ENCODE measurements around the gene SMIM44. TPM values are rescaled to one million over a fixed set of nuclear protein-coding genes. Genes with fewer than 3 reads are reported as not detected.

Gene SMIM44
- total RNA-seq, 1 donor from 2014 or later: not detected

- no peak overlapping the region for H3K4me3 ChIP-seq (ENCODE audit: low read length in 3 of 3)
- H3K36me3 ChIP-seq (ENCODE audit: control insufficient read depth in 3 of 3, insufficient read depth in 3 of 3, low read length in 3 of 3): peaks cover 23 to 40% (median 26%) of the 10 kb centered on the region in 3 donors
- peak overlapping the region in 1 of 3 donors; percentile 70 for H3K9ac ChIP-seq (ENCODE audit: low read depth in 1 of 3, low read length in 3 of 3)
- H3K27me3 ChIP-seq (ENCODE audit: control insufficient read depth in 3 of 3, insufficient read depth in 3 of 3, low read length in 3 of 3): no peaks in the 10 kb centered on the region
- H3K27ac ChIP-seq (ENCODE audit: low read depth, low read length): peak overlapping the region; percentile 40
- H3K9me3 ChIP-seq (ENCODE audit: control insufficient read depth in 3 of 3, low read length in 3 of 3): no peaks in the 10 kb centered on the region
- peaks cover 35 to 50% (median 48%) of the 10 kb centered on the region in 3 donors for H3K4me1 ChIP-seq (ENCODE audit: control insufficient read depth in 3 of 3, insufficient read depth in 3 of 3, low read length in 3 of 3)
Measured at GRCh38 chr19:3442487-3443071, 40.7 kb downstream of the SMIM44 start.

GRCh38 chr19:3441986-3442329 lies 41.3 kb downstream of the SMIM44 start:
- peak overlapping the region; percentile 40 for H3K27ac ChIP-seq (ENCODE audit: low read depth, low read length)
- no peak overlapping the region for H3K4me3 ChIP-seq (ENCODE audit: low read length in 3 of 3)
- H3K9ac ChIP-seq (ENCODE audit: low read depth in 1 of 3, low read length in 3 of 3): peak overlapping the region in 2 of 3 donors; percentile 38 to 70
- peaks cover 23 to 40% (median 26%) of the 10 kb centered on the region in 3 donors for H3K36me3 ChIP-seq (ENCODE audit: control insufficient read depth in 3 of 3, insufficient read depth in 3 of 3, low read length in 3 of 3)
- no peaks in the 10 kb centered on the region for H3K27me3 ChIP-seq (ENCODE audit: control insufficient read depth in 3 of 3, insufficient read depth in 3 of 3, low read length in 3 of 3)
- H3K4me1 ChIP-seq (ENCODE audit: control insufficient read depth in 3 of 3, insufficient read depth in 3 of 3, low read length in 3 of 3): peaks cover 35 to 50% (median 48%) of the 10 kb centered on the region in 3 donors
- H3K9me3 ChIP-seq (ENCODE audit: control insufficient read depth in 3 of 3, low read length in 3 of 3): no peaks in the 10 kb centered on the region

DNA sequence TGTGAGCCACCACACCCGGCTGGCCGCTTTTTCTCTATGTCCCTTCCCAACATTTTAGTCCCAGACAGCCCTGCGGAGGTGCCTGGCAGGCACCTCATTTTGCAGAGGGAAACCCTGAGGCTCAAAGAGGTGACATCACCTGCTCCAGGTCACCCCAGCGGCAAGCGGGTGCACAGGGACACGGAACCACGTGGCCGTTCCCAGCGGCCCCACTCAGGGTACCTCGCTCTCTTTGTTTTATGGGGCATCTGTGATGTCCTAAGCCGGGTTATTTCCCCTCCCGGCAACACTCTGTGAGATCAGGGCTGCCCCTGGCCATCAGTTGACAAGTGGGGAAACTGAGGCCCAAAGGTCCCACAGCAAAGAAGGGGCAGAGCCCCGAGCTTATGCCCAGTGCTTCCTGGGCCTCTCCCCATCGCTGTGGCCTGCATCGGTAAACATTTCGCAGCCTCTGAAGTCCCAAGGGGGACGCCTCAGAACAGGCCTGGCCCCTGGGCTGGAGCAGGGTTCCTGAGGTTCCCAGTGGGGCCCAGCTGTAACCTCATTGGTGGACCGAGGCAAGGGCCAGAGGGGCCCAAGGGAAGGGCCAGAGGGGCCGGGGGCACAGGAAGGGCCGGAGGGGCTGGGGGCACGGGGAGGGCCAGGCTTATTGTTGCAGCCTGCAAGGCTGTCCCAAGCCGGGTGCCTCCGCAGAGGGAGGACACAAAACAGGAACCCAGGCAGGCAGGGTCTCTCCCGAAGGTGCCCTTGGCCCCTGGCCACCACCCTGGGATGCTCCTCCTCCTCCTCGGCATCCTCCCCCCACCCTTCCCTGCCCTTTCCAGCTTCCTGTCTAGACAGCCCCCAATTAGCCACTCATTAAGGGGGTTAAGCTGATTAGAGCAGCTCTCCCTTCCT lies 41.9 kb downstream of the SMIM44 start:
- peak overlapping the region in 2 of 3 donors; percentile 38 to 70 for H3K9ac ChIP-seq (ENCODE audit: low read depth in 1 of 3, low read length in 3 of 3)
- H3K27me3 ChIP-seq (ENCODE audit: control insufficient read depth in 3 of 3, insufficient read depth in 3 of 3, low read length in 3 of 3): no peaks in the 10 kb centered on the region
- peaks cover 35 to 50% (median 48%) of the 10 kb centered on the region in 3 donors for H3K4me1 ChIP-seq (ENCODE audit: control insufficient read depth in 3 of 3, insufficient read depth in 3 of 3, low read length in 3 of 3)
- H3K36me3 ChIP-seq (ENCODE audit: control insufficient read depth in 3 of 3, insufficient read depth in 3 of 3, low read length in 3 of 3): peaks cover 25 to 40% (median 29%) of the 10 kb centered on the region in 3 donors
- H3K9me3 ChIP-seq (ENCODE audit: control insufficient read depth in 3 of 3, low read length in 3 of 3): no peaks in the 10 kb centered on the region
- H3K4me3 ChIP-seq (ENCODE audit: low read length in 3 of 3): no peak overlapping the region
- H3K27ac ChIP-seq (ENCODE audit: low read depth, low read length): peak overlapping the region; percentile 40

GRCh38 chr19:3440082-3440481 lies 43.2 kb downstream of the SMIM44 start:
- peak overlapping the region in 1 of 3 donors; percentile 16 for H3K9ac ChIP-seq (ENCODE audit: low read depth in 1 of 3, low read length in 3 of 3)
- peaks cover 34 to 48% (median 47%) of the 10 kb centered on the region in 3 donors for H3K4me1 ChIP-seq (ENCODE audit: control insufficient read depth in 3 of 3, insufficient read depth in 3 of 3, low read length in 3 of 3)
- H3K4me3 ChIP-seq (ENCODE audit: low read length in 3 of 3): no peak overlapping the region
- no peak overlapping the region for H3K27ac ChIP-seq (ENCODE audit: low read depth, low read length)
- H3K27me3 ChIP-seq (ENCODE audit: control insufficient read depth in 3 of 3, insufficient read depth in 3 of 3, low read length in 3 of 3): no peaks in the 10 kb centered on the region
- H3K36me3 ChIP-seq (ENCODE audit: control insufficient read depth in 3 of 3, insufficient read depth in 3 of 3, low read length in 3 of 3): peaks cover 19 to 31% (median 20%) of the 10 kb centered on the region in 3 donors
- H3K9me3 ChIP-seq (ENCODE audit: control insufficient read depth in 3 of 3, low read length in 3 of 3): no peaks in the 10 kb centered on the region

- Histone ChIP-seq H3K9ac (ENCODE audit: low read depth in 1 of 3, low read length in 3 of 3) (peak overlapping the region; percentile 39 to 83 (median 74)), H3K36me3 (ENCODE audit: control insufficient read depth in 3 of 3, insufficient read depth in 3 of 3, low read length in 3 of 3) (peaks cover 30 to 39% (median 33%) of the 10 kb centered on the region in 3 donors), H3K9me3 (ENCODE audit: control insufficient read depth in 3 of 3, low read length in 3 of 3) (no peaks in the 10 kb centered on the region)
Measured at GRCh38 chr19:3434630-3435553, 48.3 kb downstream of the SMIM44 start.

DNA sequence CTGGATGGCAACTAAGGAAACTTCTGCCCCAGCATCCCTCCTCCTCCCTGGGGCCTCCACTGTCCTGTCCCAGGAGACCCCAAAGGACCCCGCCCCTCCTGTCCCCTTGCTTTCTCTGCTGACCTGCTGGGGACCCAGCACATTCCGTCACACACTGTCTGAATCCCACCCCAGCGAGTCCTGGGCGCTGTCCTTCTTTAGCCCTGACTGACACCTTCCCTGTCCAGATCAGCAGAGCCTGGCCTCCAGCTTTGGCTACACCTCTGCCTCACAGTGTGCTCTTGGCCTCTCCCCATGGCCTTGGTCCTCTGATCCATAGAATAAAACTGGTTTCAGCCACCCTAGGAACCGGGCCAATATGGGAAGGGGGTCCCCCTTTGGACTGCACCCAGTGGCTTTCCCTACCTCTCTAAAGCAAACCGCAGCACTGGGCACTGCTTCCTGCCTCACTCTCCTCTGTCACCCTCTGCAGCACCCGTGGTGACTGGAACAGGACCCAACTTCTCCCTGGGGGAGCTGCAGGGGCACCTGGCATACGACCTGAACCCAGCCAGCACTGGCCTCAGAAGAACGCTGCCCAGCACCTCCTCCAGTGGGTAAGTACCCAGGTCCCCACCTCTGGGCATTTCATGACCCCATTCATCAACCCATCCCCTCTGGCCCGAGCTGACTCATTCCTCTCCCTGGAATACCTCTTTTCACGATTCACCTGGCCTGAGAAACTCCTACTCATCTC lies 49.3 kb downstream of the SMIM44 start:
- Histone ChIP-seq H3K36me3 (ENCODE audit: control insufficient read depth in 3 of 3, insufficient read depth in 3 of 3, low read length in 3 of 3) (peaks cover 28 to 37% (median 33%) of the 10 kb centered on the region in 3 donors), H3K27me3 (ENCODE audit: control insufficient read depth in 3 of 3, insufficient read depth in 3 of 3, low read length in 3 of 3) (no peaks in the 10 kb centered on the region), H3K4me3 (ENCODE audit: low read length in 3 of 3) (peak overlapping the region in 1 of 3 donors; percentile 75), H3K9ac (ENCODE audit: low read depth in 1 of 3, low read length in 3 of 3) (peak overlapping the region; percentile 39 to 83 (median 74)), H3K4me1 (ENCODE audit: control insufficient read depth in 3 of 3, insufficient read depth in 3 of 3, low read length in 3 of 3) (peaks cover 35 to 52% (median 40%) of the 10 kb centered on the region in 3 donors), H3K27ac (ENCODE audit: low read depth, low read length) (peak overlapping the region; percentile 85), H3K9me3 (ENCODE audit: control insufficient read depth in 3 of 3, low read length in 3 of 3) (no peaks in the 10 kb centered on the region)

More at GRCh38 chr19:3434630-3435553, 48.3 kb downstream of the SMIM44 start:
- H3K27ac ChIP-seq (ENCODE audit: low read depth, low read length): peak overlapping the region; percentile 85
- H3K4me1 ChIP-seq (ENCODE audit: control insufficient read depth in 3 of 3, insufficient read depth in 3 of 3, low read length in 3 of 3): peaks cover 31 to 45% (median 35%) of the 10 kb centered on the region in 3 donors
- no peaks in the 10 kb centered on the region for H3K27me3 ChIP-seq (ENCODE audit: control insufficient read depth in 3 of 3, insufficient read depth in 3 of 3, low read length in 3 of 3)
- peak overlapping the region; percentile 62 to 75 (median 66) for H3K4me3 ChIP-seq (ENCODE audit: low read length in 3 of 3)

DNA sequence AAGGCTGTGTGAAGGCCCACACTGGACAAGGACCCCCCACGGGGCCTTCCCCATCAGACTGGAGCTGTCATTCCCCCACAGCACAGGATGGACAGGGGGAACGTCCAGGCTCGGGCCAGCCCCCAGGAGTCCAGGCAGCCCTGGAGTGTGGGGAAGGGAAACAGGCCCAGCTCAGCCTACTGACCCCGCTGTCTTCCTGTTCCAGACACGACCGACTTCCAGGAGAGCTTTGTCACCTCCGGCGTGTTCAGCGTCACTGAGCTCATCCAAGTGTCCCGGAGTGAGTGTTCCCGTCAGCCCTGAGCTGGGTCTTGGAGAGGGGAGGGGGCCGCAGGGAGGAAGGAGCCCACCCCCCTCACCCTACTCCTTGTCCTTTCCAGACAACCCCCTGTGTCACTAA lies 49.9 kb downstream of the SMIM44 start:
- Histone ChIP-seq H3K9me3 (ENCODE audit: control insufficient read depth in 3 of 3, low read length in 3 of 3) (no peaks in the 10 kb centered on the region), H3K4me1 (ENCODE audit: control insufficient read depth in 3 of 3, insufficient read depth in 3 of 3, low read length in 3 of 3) (peaks cover 37 to 58% (median 43%) of the 10 kb centered on the region in 3 donors), H3K27me3 (ENCODE audit: control insufficient read depth in 3 of 3, insufficient read depth in 3 of 3, low read length in 3 of 3) (no peaks in the 10 kb centered on the region), H3K9ac (ENCODE audit: low read depth in 1 of 3, low read length in 3 of 3) (peak overlapping the region in 1 of 3 donors; percentile 40), H3K4me3 (ENCODE audit: low read length in 3 of 3) (no peak overlapping the region), H3K36me3 (ENCODE audit: control insufficient read depth in 3 of 3, insufficient read depth in 3 of 3, low read length in 3 of 3) (peaks cover 24 to 33% (median 28%) of the 10 kb centered on the region in 3 donors), H3K27ac (ENCODE audit: low read depth, low read length) (peak overlapping the region; percentile 85)

All from skeletal muscle tissue (tissue), 4 donors.